Inferior parietal cortex (tissue), 1 donor: Measurements from ENCODE around the gene CHST6.
"Not testable (repeated sequence)": the region's sequence is repeated elsewhere in the genome, so short reads cannot be mapped to it uniquely, and the experiment has no call there.

Experiments used
- DNase-seq: peaks from one replicate; pipeline ENCODE4 v3.0.0-alpha.2; 2016; ENCODE audit errors: extremely low spot score

The CHST6 gene

DNA sequence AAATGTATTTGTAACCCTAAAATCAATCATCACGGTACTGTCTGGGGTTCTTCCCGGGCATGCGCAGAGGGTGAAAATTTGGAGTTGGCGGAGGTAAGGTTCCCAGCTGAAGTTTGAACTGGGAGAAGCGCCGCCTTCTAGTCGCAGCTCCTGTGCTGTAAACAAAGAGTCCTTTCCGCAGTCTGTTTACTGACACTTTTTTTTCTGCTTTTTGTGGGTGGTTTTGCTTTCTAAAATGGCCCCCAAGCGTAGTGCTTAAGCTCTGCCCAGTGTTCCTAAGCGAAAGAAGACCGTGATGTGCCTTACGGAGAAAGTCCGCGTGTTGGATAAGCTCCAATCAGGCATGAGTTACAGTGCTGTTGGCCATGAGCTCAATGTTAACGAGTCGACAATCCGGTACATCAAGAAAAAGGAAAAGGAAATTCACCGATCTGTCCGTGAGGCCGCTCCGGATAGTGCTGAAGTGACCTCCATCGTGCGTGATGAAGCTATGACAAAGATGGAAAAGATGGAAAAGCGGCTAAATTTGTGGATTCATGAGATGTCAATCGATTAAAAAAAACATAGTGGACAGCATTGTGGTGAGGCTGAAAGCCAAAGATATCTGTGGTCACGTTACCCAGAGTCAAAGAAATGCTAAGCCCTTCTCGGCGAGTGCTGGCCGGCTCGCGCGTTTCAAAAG lies 61.4 kb downstream of the CHST6 start:
- DNase-seq, result peak; percentile 85

DNA sequence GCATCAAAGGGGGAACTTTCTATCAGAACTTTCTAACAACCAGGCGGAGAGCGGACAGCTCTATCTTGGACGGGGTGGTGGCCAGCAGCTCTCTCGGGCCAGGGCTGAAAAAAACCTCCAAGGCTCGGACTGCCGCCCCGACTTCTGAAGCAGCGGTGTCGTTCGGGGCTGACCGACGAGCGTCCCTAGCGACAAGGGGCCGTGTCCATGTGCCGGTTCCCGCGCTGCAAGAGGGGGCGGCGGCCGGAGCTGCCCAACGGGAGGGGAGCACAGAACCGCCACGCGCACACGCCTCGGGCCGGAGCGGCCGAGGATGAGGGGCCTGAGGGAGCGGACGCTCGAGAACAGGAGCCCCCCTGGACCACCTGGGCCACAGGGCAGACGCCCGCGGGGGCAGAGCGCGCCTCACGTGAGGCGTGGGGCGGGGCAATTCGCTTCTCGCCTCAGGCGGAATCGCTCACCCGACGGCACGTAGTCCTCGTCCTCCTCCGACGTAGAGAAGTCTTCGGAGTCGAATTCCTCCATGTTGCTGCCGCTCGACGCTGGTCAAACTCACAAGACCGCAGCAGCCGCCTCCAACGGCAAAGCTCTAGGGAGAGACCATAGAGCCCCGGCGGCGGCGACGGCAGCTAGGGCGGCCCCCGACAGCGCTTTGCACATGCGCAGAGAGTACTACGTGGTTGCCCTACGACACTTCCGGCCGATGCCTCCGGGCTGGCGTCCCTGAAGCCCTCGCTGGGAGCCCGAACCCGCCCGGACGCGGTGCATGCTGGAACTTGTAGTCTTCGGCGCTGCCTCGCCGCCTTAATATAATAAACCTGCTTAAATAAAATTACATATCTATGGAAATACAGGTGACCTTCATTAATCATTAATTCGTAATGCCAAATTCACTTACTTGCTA lies 62.2 kb downstream of the CHST6 start, which contains the start of gene CFDP1:
CFDP1 (minus strand) TSS at position 676 of the 904 bp plus-strand sequence; CDS start at position 525, 151 bp downstream.
- DNase-seq, result peak; percentile 98

DNA sequence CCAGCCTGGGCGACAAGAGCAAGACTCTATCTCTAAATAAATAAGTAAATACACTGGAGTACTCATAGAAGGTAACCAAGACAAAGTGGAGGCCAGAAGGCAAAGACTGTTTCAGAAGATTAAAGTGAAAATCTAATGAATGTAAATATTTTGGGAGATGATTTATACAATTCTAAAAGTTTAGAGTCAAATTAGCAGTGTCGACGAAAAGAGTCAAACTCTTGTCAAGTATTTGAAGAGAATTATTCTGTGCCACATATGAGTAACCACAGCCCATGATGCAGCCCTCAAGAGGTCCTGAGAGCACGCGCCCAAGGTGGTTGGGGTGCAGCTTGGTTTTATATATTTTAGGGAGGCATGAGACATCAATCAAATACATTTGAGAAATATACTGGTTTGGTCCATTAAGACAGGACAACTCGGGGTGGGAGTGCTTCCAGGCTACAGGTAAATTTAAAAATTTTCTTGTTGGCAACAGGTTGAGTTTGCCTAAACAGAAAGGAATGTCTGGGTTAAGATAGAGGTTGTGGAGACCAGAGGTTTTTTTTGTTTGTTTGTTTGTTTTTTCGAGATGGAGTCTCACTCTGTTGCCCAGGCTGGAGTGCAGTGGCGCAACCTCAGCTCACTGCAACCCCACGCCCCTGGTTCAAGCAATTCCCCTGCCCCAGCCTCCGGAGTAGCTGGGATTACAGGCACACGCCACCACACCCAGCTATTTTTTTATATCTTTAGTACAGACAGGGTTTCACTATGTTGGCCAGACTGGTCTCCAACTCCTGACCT lies 65.4 kb downstream of the CHST6 start:
- no peak for DNase-seq

DNA sequence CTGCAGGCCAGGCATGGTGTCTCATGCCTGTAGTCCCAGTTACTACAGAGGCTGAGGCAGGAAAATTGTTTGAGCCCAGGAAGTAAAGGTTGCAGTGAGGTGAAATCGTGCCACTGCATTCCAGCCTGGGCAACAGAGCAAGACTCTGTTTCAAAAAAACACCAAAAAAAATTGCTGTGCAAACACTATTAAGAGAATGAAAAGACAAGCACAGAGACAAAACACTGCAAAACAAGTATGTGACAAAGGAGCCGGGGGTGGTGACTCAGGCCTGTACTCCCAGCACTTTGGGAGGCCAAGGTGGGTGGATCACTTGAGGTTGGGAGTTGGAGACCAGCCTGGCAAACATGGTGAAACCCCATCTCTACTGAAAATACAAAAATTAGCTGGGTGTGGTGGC lies 68.7 kb downstream of the CHST6 start:
- DNase-seq, result not testable (repeated sequence)

DNA sequence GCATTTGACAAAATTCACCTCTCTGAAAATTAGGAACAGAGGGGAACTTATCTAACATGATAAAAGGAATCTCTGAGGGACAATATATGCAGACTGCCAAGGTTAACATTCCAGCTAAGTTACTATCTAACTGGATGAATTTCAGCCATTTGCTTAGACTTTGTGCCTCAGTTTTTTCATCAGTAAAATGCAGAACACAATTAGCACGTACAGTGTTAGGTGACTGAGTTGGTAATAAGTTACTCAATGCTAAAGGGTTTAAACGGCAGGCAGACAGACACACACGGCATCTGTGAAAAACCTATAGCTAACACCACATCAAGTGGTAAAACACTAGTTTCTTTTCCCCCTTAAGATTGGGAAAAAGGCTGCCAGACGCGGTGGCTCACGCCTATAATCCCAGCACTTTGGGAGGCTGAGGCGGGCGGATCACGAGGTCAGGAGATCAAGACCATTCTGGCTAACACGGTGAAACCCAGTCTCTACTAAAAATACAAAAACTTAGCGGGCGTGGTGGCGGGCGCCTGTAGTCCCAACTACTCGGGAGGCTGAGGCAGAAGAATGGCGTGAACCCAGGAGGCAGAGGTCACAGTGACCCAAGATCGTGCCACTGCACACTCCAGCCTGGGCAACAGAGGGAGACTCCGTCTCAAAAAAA lies 71.0 kb downstream of the CHST6 start:
- not testable (repeated sequence) for DNase-seq

DNA sequence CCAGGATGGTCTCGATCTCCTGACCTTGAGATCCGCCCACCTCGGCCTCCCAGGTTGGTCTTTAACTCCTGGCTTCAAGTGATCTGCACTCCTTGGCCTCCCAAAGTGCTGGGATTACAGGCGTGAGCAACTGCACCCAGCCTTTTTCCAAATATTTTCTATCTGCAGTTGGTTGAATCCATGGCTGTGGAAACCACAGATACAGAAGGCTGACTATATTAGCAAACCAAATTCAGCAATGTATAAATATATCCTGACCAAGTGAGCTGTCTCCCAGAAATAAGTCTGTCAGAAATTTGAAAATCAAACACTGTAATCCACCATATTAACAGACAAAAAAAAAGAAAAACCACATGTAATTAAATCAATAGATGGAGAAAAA lies 71.5 kb downstream of the CHST6 start:
- no peak for DNase-seq
